Choroid plexus epithelial cell (primary cell): ENCODE measurements around the gene HSPA9.

Experiments used
- DNase-seq: peaks from one replicate; pipeline ENCODE4 v3.0.0-alpha.2; 2010; ENCODE audit warnings: low read depth
- H3K4me3 ChIP-seq: 2 replicates; pipeline ENCODE4 v1.5.1; 2011; ENCODE audit warnings: low read depth, mild to moderate bottlenecking, control low read depth, low read length, moderate library complexity
- TF ChIP-seq, protein P1 (sequence below): conservative IDR thresholded peaks from 2 replicates; pipeline ENCODE4 v1.5.1; 2011; ENCODE audit warnings: low read depth, mild to moderate bottlenecking, control low read depth, inconsistent platforms, low read length, moderate library complexity

Gene HSPA9

DNA sequence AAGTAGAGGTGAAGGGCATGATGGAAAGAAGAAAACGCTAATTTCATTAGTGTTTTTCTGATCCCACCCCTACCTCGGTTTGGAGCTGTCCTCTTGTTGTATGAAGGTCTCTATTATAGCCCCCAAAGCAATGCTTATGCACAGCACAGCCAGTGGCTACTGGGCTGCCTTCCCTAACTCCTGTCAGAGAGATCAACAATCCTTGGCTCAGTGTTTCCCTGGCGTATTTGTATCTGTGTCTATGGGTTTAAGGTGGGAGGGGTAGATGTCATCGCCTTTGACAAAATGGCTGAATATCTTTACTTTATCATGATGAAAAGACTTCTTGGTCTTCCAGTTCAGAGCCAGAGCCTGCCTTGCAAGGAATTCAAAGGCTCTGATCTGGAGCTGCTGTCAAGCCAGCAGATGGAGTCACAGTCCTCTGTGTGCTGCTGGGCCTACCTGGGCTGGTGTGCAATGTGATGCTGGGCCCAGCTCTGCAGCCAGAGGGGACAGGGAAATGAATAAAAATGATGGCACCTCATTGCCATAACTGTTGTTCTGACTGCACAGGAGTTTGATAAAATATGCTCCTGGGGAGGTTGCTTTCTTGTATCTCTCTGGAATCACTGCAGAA, 20.1 kb upstream of the HSPA9 start:
- TF ChIP-seq, protein P1, sequence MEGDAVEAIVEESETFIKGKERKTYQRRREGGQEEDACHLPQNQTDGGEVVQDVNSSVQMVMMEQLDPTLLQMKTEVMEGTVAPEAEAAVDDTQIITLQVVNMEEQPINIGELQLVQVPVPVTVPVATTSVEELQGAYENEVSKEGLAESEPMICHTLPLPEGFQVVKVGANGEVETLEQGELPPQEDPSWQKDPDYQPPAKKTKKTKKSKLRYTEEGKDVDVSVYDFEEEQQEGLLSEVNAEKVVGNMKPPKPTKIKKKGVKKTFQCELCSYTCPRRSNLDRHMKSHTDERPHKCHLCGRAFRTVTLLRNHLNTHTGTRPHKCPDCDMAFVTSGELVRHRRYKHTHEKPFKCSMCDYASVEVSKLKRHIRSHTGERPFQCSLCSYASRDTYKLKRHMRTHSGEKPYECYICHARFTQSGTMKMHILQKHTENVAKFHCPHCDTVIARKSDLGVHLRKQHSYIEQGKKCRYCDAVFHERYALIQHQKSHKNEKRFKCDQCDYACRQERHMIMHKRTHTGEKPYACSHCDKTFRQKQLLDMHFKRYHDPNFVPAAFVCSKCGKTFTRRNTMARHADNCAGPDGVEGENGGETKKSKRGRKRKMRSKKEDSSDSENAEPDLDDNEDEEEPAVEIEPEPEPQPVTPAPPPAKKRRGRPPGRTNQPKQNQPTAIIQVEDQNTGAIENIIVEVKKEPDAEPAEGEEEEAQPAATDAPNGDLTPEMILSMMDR = peak; percentile 38
- DNase-seq = peak; percentile 23
- no peak overlapping the region for H3K4me3 ChIP-seq

DNA sequence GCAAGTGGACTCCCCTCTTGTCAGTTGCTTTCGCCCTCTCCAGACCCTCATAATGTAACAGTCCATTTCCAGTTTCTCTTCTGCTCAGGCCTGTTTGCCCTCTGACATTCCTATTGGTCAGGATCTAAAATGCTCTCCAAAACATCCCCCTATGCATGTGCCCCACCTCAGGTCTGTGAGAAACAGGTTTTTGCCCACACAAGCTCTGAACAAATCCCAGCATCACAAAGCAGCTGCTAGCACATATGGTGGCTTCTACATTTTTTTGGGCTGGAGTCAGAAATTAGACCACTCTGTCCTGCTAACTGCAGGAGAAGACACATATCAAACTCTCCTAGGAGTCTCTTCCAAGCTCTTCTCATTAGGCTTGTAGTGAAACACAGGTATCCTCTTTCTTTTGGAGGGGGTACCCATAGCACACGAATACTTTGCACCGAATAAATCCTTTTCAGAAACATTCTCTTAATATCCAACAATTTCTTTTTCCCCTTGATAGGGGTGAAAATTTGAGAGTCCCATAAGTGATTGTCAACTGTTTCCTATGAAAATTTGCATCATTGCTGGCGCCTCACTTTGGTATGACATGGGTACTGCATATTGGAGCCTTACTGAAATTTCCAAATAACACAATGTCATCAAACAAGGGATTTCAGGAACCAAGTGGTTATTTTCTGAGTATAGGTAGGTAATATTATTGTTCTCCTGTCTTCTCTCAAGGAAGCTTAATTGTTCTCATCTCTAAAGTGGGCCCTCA, 19.3 kb upstream of the HSPA9 start:
- TF ChIP-seq, protein P1 = peak; percentile 56
- no peak overlapping the region for H3K4me3 ChIP-seq
- peak; percentile 28 for DNase-seq

DNA sequence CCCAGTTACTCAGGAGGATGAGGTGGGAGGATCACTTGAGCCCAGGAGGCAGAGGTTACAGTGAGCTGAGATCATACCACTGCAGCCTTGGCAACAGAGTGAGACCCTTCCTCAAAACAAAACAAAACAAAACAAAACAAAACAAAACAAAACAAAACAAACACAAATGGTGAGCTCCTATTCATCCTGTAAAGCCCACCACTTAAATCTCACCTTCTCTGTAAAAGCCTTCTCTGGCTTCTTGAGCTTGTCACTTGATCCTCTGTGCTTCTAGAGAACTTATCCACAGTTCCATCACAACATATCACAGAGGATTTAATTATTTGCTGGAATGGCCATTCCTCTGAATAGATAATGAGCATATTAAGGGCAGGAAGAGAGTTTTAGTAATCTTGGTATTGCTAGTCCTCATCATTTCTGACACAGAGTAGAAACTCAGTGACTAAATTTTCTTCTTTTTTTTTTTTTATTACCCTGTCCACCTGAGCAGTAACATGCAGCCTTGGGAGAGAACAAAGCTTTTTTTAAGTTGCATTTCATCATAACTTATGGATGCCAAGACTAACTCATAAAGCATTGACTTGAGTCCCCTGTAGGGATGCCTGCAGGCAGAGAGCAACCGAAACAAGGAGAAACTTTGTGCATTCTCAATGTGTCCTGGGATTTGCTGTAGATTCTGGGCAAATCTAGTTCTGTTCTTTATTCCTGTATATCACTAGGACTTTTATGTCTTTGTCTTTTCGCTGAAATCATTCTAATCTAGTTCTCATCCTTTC, 13.0 kb upstream of the HSPA9 start:
- no peak for DNase-seq
- TF ChIP-seq, protein P1 = no peak
- H3K4me3 ChIP-seq = no peak overlapping the region

DNA sequence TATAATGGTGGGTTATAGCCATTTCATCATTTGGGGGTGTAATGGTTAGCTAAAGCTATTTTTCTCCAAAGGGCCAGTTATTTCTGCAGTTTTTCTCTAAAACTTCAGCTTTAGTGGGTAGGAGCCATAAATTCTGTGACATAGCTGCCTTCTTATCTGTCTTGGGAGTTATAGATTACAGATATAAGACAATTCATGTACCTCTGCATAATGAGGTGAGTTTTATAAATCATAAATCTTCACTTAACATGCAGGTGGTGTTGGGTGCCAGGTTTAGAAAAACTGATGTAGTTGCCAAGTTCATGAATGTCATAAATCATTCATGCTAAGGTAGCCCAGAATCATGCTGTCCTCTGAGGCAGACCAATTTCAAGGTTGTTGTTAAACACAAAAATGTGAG, 10.0 kb upstream of the HSPA9 start:
- TF ChIP-seq, protein P1 = no peak

DNA sequence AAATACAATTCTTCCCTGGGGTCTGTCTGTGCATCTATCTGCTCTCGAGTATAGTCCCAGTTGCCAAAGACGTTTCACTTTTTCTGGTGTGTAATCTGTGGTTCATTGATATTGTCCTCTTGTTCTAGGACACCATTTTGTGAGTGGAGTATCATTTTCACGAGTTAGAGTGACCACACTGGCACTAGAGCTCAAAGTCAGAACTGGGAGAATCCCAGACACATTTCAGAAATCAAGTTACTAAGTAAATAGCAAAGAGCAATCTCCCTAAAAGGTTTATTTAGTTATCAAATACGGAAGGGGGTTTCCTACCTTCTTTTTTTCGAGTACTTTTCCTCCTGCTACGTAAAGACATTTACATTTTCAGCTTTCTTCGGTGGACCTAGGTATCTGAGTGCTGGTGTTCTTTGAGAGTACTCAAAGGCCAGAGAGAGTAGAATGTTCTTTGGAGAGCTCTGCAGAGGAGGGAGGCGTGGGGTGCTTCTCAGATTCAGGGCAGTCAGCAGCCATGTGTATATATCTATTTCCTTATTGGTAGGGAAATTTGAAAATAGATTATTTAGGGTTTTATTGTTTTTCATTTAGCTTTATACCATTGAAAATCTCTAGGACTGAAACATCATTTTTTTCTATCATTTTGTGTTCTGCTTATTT, 8.9 kb upstream of the HSPA9 start:
- no peak for DNase-seq
- H3K4me3 ChIP-seq = no peak overlapping the region
- TF ChIP-seq, protein P1 = no peak

More for the DNA sequence above, 10.0 kb upstream of the HSPA9 start:
- H3K4me3 ChIP-seq = no peak overlapping the region
- DNase-seq = no peak

DNA sequence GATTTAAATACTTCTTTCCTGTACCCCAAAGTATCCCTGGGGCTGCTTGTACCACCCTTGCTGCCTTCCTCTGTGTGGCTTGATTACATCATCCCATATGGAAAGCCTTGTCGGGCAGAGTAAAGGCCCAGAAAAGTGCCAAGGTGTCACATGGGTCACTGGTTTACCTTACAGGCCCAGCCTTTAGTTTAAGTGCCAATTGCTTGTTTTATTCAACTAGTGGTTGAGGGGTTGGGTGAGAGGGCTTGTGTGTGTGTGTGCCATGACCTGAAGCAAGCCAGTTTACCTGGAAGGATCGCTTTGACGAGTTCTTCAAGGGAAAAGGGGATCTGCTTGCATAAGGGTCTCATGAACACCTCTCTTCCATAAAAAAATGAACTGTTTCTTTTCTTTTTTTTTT, 7.8 kb upstream of the HSPA9 start:
- TF ChIP-seq, protein P1 = no peak
- DNase-seq = no peak
- H3K4me3 ChIP-seq = no peak overlapping the region
